GM23338 (cell line): ENCODE data around the gene ARMH4. TPM values are rescaled to one million over a fixed set of nuclear protein-coding genes. Genes with fewer than 3 reads are reported as not detected.
A peak's percentile ranks its signal among the peaks of the same experiment; 100 is the strongest.

ENCODE experiments used
- ATAC-seq: fragments of 200-7000 bp; cut with Tn5 transposase; 3 replicates; pipeline ENCODE4 v1.9.1; 2020
- DNase-seq: peaks from one replicate; pipeline ENCODE4 v3.0.0-alpha.2; 2015; ENCODE audit warnings: low spot score
- H2AFZ ChIP-seq: fragments of 200-600 bp; sonication (generic); 2 replicates; pipeline ENCODE4 v1.8.0; 2016; ENCODE audit warnings: antibody characterized with exemption, mild to moderate bottlenecking, moderate library complexity
- H3F3A ChIP-seq: fragments of 200-600 bp; sonication (generic); replicated peaks from 2 replicates; pipeline ENCODE4 v1.8.0; 2017; ENCODE audit warnings: antibody characterized with exemption, mixed run types, low read depth
- H3K27ac ChIP-seq: fragments of 200-600 bp; sonication (generic); 2 replicates; pipeline ENCODE4 v1.6.1; 2016; ENCODE audit warnings: low read depth
- H3K27me3 ChIP-seq: fragments of 200-600 bp; sonication (generic); 2 replicates; pipeline ENCODE4 v1.8.0; 2016; ENCODE audit warnings: mild to moderate bottlenecking, mixed run types, moderate library complexity; ENCODE audit not compliant: insufficient read depth
- H3K36me3 ChIP-seq: fragments of 200-600 bp; sonication (generic); 2 replicates; pipeline ENCODE4 v1.8.0; 2016; ENCODE audit warnings: mild to moderate bottlenecking; ENCODE audit not compliant: insufficient read depth
- H3K4me1 ChIP-seq: fragments of 200-600 bp; sonication (generic); 2 replicates; pipeline ENCODE4 v1.8.0; 2016; ENCODE audit warnings: mild to moderate bottlenecking, moderate library complexity; ENCODE audit not compliant: insufficient read depth
- H3K4me2 ChIP-seq: fragments of 200-600 bp; sonication (generic); 2 replicates; pipeline ENCODE4 v1.7.1; 2017; ENCODE audit warnings: mixed run types
- H3K4me3 ChIP-seq: fragments of 200-600 bp; sonication (generic); 2 replicates; pipeline ENCODE4 v1.6.1; 2016; ENCODE audit warnings: mixed run types
- H3K79me2 ChIP-seq: fragments of 200-600 bp; sonication (generic); replicated peaks from 2 replicates; pipeline ENCODE4 v1.8.0; 2017; ENCODE audit warnings: mild to moderate bottlenecking; ENCODE audit not compliant: insufficient read depth
- H3K9me2 ChIP-seq: fragments of 200-600 bp; sonication (generic); 2 replicates; pipeline ENCODE4 v1.8.0; 2017; ENCODE audit not compliant: insufficient read depth
- H4K20me1 ChIP-seq: fragments of 200-600 bp; sonication (generic); replicated peaks from 2 replicates; pipeline ENCODE4 v1.8.0; 2017; ENCODE audit warnings: mild to moderate bottlenecking; ENCODE audit not compliant: insufficient read depth
- H3K27ac Mint-ChIP-seq: 2 replicates; pipeline ENCODE4 v1.8.0; 2020; ENCODE audit warnings: inconsistent platforms, mild to moderate bottlenecking, moderate library complexity, mixed read lengths
- H3K27me3 Mint-ChIP-seq: 3 replicates; pipeline ENCODE4 v1.8.0; 2022; ENCODE audit warnings: low read depth, mild to moderate bottlenecking, moderate library complexity, mixed read lengths, inconsistent platforms; ENCODE audit not compliant: insufficient read depth, poor library complexity
- H3K36me3 Mint-ChIP-seq: 3 replicates; pipeline ENCODE4 v1.8.0; 2021; ENCODE audit warnings: low read depth, mild to moderate bottlenecking, inconsistent platforms, moderate library complexity, mixed read lengths
- H3K4me1 Mint-ChIP-seq: 3 replicates; pipeline ENCODE4 v1.8.0; 2020; ENCODE audit warnings: mild to moderate bottlenecking, inconsistent platforms, mixed read lengths
- H3K4me3 Mint-ChIP-seq: 3 replicates; pipeline ENCODE4 v1.8.0; 2021; ENCODE audit warnings: moderate library complexity, mild to moderate bottlenecking, inconsistent platforms, mixed read lengths
- H3K9me3 Mint-ChIP-seq: 3 replicates; pipeline ENCODE4 v1.8.0; 2020; ENCODE audit warnings: moderate library complexity, mild to moderate bottlenecking, inconsistent platforms, mixed read lengths
- CREB1 ChIP-seq: fragments of 250-450 bp; sonication (Bioruptor Pico); IDR thresholded peaks from 2 replicates; pipeline ENCODE4 v1.5.0; 2020; ENCODE audit warnings: low read depth, mild to moderate bottlenecking, moderate library complexity
- ETS1 ChIP-seq: IDR thresholded peaks from 2 replicates; pipeline ENCODE4 v1.6.1; 2016; ENCODE audit warnings: antibody characterized with exemption
- JUNB ChIP-seq: IDR thresholded peaks from one replicate; pipeline ENCODE4 v1.6.1; 2016; ENCODE audit warnings: antibody characterized with exemption; ENCODE audit not compliant: unreplicated experiment
- NANOG ChIP-seq: IDR thresholded peaks from 2 replicates; pipeline ENCODE4 v1.6.1; 2016; ENCODE audit warnings: antibody characterized with exemption, borderline replicate concordance
- REST ChIP-seq: IDR thresholded peaks from one replicate; pipeline ENCODE4 v1.6.1; 2018; ENCODE audit warnings: antibody characterized with exemption; ENCODE audit not compliant: unreplicated experiment
- STAT1 ChIP-seq: IDR thresholded peaks from one replicate; pipeline ENCODE4 v1.6.1; 2016; ENCODE audit warnings: antibody characterized with exemption; ENCODE audit not compliant: unreplicated experiment
- ZNF114 ChIP-seq: fragments of 250-450 bp; sonication (Bioruptor Pico); IDR thresholded peaks from 2 replicates; pipeline ENCODE4 v1.5.0; 2020; ENCODE audit warnings: mild to moderate bottlenecking, moderate library complexity
- ZNF331 ChIP-seq: fragments of 250-450 bp; sonication (Bioruptor Pico); IDR thresholded peaks from 2 replicates; pipeline ENCODE4 v1.5.0; 2020; ENCODE audit warnings: low read depth, mild to moderate bottlenecking, moderate library complexity
- ZNF462 ChIP-seq: fragments of 250-450 bp; sonication (Bioruptor Pico); IDR thresholded peaks from 2 replicates; pipeline ENCODE4 v1.5.0; 2020; ENCODE audit warnings: mild to moderate bottlenecking, moderate library complexity
- polyA plus RNA-seq: library from polyadenylated mRNA; unstranded; fragments of >200 nt; fragmentation: Nextera tagmentation; extraction: Ambion mirVana; gene quantifications from 2 replicates; pipeline ENCODE4 v1.2.1, GENCODE V29; 2016
- total RNA-seq: library from RNA; depleted of rRNA; stranded (reverse); fragments of >200 nt; shearing (Covaris generic); gene quantifications from 2 replicates; pipeline ENCODE4 v1.2.3, GENCODE V29; 2014

ARMH4 gene
- total and polyA plus RNA-seq, 2 experiments from 2014 or later = 15.5 to 20.2 TPM

GRCh38 chr14:58151133-58152013 lies 640 bp downstream of the ARMH4 start (continued):
- no peak for TF ChIP-seq ZNF462 (CRISPR knock-in tag)
- no peak for TF ChIP-seq ZNF331
- no peak for TF ChIP-seq STAT1

GRCh38 chr14:58150243-58150805 lies 1.7 kb downstream of the ARMH4 start:
- Mint-ChIP-seq H3K4me1 (peaks cover 36% of the 10 kb centered on the region), H3K9me3 (no peaks in the 10 kb centered on the region), H3K4me3 (peak overlapping the region; percentile 88), H3K36me3 (no peaks in the 10 kb centered on the region), H3K27me3 (peaks cover 16% of the 10 kb centered on the region), H3K27ac (no peak overlapping the region)
- DNase-seq (no peak), ATAC-seq (no peak)
- H3K4me2 ChIP-seq = peak overlapping the region; percentile 99
- 0 out of 2 replicates have a peak, but pooled peaks cover 5% of the 10 kb centered on the region for H4K20me1 ChIP-seq
- H3K4me3 ChIP-seq = peak overlapping the region; percentile 96
- no peaks in the 10 kb centered on the region for H3K79me2 ChIP-seq
- H2AFZ ChIP-seq = no peak overlapping the region
- H3K4me1 ChIP-seq = peaks cover 39% of the 10 kb centered on the region
- H3K36me3 ChIP-seq = no peaks in the 10 kb centered on the region; the same call in 1 of the 2 replicates
- H3F3A ChIP-seq = peaks cover 8% of the 10 kb centered on the region; the same call in 1 of the 2 replicates
- no peaks in the 10 kb centered on the region; the same call in 1 of the 2 replicates for H3K9me2 ChIP-seq
- peaks cover 22% of the 10 kb centered on the region for H3K27me3 ChIP-seq
- no peak overlapping the region for H3K27ac ChIP-seq
- TF ChIP-seq ZNF114 (CRISPR knock-in tag) = no peak
- TF ChIP-seq NANOG = no peak
- TF ChIP-seq CREB1 (CRISPR knock-in tag) = no peak
- TF ChIP-seq STAT1 = no peak
- TF ChIP-seq ETS1 = no peak
- TF ChIP-seq REST = no peak
- no peak for TF ChIP-seq JUNB
